A549 (cell line): ENCODE data around the gene CDC5L.

Experiments used
- CEBPB ChIP-seq, 2 experiments: fragments of >200 bp in 1 of 2; sonication (Bioruptor Twin) in 1 of 2; formaldehyde crosslinking in 1 of 2; IDR thresholded peaks; 2 replicates each; pipeline ENCODE4 v1.6.1; 2012 to 2016
- ESRRA ChIP-seq: fragments of 150-350 bp; IDR thresholded peaks from 2 replicates; pipeline ENCODE4 v1.6.1; 2014; ENCODE audit warnings: mild to moderate bottlenecking, low read length, borderline replicate concordance
- HDAC2 ChIP-seq: fragments of 200-600 bp; sonication (generic); IDR thresholded peaks from 2 replicates; pipeline ENCODE4 v1.6.1; 2016
- JUN ChIP-seq, 2 experiments: fragments of >200 bp; sonication (Bioruptor Twin); formaldehyde crosslinking; IDR thresholded peaks; 2 replicates in 1 of 2; 3 replicates in 1 of 2; pipeline ENCODE4 v1.6.1; 2016 to 2017
- MYC ChIP-seq: IDR thresholded peaks from 2 replicates; pipeline ENCODE4 v1.6.1; 2012; ENCODE audit warnings: mild to moderate bottlenecking, inconsistent platforms, low read length, improper control_type of control experiment, borderline replicate concordance
- PHF8 ChIP-seq: fragments of 200-600 bp; sonication (generic); IDR thresholded peaks from 2 replicates; pipeline ENCODE4 v1.6.1; 2016; ENCODE audit warnings: low read depth, mild to moderate bottlenecking, antibody characterized with exemption, moderate library complexity, borderline replicate concordance
- POLR2A ChIP-seq: IDR thresholded peaks from 2 replicates; pipeline ENCODE4 v1.6.1; 2012; ENCODE audit warnings: mild to moderate bottlenecking, low read length
- POLR2AphosphoS2 ChIP-seq: conservative IDR thresholded peaks from 2 replicates; pipeline ENCODE4 v1.6.1; 2012; ENCODE audit warnings: low read length, improper control_type of control experiment, inconsistent platforms
- TF ChIP-seq, protein P1 (sequence below): fragments of >200 bp; sonication (Bioruptor Twin); formaldehyde crosslinking; IDR thresholded peaks from 3 replicates; pipeline ENCODE4 v1.5.1; 2016
- TF ChIP-seq, protein P2 (sequence below): fragments of 450-650 bp; IDR thresholded peaks from 2 replicates; pipeline ENCODE4 v1.6.1; 2014; ENCODE audit warnings: antibody characterized with exemption
- TF ChIP-seq, protein P3 (sequence below): fragments of >200 bp; sonication (Bioruptor Twin); formaldehyde crosslinking; IDR thresholded peaks from 3 replicates; pipeline ENCODE4 v1.6.1; 2016

DNA sequence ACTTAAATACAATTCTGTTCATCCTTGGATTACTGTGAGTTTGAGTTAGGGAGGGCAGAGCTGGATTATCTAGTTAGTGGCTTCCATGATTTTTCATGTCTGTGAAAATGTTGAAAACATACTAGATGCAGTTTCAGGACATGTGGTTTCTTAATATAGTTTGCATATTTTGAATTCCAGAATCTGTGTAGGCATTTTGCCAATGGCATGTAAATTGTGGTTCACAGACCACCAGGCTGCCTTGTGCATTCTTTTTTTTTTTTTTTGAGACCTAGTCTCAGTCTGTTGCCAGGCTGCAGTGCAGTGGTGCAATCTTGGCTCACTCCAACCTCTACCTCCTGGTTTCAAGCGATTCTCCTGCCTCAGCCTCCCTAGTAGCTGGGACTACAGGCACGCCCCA, 42.8 kb downstream of the CDC5L start:
- TF ChIP-seq, protein P1, sequence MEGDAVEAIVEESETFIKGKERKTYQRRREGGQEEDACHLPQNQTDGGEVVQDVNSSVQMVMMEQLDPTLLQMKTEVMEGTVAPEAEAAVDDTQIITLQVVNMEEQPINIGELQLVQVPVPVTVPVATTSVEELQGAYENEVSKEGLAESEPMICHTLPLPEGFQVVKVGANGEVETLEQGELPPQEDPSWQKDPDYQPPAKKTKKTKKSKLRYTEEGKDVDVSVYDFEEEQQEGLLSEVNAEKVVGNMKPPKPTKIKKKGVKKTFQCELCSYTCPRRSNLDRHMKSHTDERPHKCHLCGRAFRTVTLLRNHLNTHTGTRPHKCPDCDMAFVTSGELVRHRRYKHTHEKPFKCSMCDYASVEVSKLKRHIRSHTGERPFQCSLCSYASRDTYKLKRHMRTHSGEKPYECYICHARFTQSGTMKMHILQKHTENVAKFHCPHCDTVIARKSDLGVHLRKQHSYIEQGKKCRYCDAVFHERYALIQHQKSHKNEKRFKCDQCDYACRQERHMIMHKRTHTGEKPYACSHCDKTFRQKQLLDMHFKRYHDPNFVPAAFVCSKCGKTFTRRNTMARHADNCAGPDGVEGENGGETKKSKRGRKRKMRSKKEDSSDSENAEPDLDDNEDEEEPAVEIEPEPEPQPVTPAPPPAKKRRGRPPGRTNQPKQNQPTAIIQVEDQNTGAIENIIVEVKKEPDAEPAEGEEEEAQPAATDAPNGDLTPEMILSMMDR, result no peak
- TF ChIP-seq JUN (IDR thresholded peaks at IDR 0.05) (no peak), HDAC2 (no peak), POLR2A (no peak), ESRRA (no peak), PHF8 (no peak), CEBPB (IDR thresholded peaks at IDR 0.05) (no peak), MYC (no peak), POLR2AphosphoS2 (no peak)
- TF ChIP-seq, protein P2, sequence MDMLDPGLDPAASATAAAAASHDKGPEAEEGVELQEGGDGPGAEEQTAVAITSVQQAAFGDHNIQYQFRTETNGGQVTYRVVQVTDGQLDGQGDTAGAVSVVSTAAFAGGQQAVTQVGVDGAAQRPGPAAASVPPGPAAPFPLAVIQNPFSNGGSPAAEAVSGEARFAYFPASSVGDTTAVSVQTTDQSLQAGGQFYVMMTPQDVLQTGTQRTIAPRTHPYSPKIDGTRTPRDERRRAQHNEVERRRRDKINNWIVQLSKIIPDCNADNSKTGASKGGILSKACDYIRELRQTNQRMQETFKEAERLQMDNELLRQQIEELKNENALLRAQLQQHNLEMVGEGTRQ, result no peak
- TF ChIP-seq, protein P3, sequence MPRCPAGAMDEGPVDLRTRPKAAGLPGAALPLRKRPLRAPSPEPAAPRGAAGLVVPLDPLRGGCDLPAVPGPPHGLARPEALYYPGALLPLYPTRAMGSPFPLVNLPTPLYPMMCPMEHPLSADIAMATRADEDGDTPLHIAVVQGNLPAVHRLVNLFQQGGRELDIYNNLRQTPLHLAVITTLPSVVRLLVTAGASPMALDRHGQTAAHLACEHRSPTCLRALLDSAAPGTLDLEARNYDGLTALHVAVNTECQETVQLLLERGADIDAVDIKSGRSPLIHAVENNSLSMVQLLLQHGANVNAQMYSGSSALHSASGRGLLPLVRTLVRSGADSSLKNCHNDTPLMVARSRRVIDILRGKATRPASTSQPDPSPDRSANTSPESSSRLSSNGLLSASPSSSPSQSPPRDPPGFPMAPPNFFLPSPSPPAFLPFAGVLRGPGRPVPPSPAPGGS, result no peak
